Skeletal muscle cell (primary cell): ENCODE results near the gene CDON.

ENCODE experiments used
- DNase-seq: peaks from one replicate; pipeline ENCODE4 v3.0.0-alpha.2; 2010; ENCODE audit warnings: low read depth
- H3K4me3 ChIP-seq: 2 replicates; pipeline ENCODE4 v1.5.1; 2011; ENCODE audit warnings: low read depth, mild to moderate bottlenecking, control low read depth, low read length, moderate library complexity

CDON gene

DNA sequence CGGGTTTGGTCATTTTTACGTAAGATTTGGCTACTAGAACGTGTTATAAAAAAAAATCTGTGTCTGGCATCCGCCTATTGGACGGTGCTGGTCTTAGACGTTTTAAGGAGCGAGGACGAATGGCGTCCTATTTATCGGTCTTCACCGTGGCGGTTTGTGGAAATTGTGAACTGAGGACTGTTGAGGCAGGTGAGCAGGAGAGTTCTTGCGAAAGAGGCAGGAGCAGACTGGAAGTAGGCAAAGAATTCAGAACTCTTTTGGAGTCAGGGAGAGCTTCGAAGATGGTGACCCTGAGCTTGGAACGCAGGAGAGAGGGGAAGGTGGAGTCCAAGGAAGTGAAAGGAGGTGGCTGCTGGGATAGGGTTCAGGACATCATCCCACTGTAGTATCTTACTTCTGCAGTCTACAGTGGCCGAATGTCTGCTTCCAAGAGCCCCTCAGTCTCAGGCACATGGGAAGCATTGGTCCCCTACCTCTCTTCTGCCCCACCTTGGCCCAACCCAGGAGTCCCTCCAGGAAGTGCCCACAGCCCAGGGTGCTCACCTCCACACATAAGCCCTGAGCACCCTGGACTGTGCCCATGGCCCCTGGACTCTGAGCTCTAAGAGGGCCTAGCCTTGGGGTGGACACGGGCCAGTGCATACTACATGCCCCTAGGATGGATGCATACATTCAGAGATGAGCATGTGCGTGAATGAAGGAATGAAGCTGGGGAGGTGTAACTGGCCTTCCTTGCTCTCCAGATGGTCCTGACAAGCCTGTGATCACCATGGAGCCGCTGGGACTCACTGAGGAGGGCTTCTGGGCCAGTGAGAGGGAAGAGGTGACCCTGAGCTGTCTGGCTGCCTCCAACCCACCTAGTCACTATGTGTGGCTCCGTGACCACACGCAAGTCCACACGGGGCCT is 113.1 kb downstream of the CDON start:
- no peak for DNase-seq
- H3K4me3 ChIP-seq: no peak overlapping the region

DNA sequence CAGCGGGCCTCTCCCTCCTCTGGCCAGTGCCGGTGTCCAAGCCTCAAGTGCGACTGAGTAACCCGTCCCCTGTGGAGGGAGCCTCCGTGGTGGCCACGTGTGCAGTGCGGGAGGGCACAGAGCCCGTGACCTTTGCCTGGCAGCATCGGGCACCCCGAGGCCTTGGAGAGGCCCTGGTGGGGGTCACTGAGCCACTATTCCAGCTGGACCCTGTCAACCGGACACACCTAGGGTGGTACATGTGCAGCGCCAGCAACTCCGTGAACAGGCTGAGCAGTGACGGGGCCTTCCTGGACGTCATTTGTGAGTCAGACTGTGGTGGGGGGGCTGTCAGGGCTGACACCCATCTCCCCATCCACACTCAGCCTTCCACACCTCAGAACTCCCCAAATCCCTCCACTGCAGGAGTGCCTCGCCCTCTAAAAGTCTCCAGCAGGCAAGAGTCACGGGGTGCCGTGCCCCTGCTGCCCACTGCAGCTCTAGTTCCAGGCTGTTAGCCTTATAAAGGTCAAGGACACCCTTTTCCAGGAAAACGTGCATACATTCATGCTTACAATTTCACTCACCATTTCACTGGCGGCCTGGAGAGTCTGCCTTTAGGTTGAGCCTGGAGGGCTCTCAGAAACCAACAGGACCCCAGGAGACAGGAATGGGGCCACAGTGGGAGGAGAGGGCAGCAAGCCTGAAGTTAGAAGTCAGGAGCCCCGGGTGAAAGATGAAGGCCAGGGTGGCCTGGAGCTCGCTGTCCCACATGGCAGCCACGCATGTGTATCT is 114.2 kb downstream of the CDON start:
- no peak for DNase-seq
- no peak overlapping the region for H3K4me3 ChIP-seq

DNA sequence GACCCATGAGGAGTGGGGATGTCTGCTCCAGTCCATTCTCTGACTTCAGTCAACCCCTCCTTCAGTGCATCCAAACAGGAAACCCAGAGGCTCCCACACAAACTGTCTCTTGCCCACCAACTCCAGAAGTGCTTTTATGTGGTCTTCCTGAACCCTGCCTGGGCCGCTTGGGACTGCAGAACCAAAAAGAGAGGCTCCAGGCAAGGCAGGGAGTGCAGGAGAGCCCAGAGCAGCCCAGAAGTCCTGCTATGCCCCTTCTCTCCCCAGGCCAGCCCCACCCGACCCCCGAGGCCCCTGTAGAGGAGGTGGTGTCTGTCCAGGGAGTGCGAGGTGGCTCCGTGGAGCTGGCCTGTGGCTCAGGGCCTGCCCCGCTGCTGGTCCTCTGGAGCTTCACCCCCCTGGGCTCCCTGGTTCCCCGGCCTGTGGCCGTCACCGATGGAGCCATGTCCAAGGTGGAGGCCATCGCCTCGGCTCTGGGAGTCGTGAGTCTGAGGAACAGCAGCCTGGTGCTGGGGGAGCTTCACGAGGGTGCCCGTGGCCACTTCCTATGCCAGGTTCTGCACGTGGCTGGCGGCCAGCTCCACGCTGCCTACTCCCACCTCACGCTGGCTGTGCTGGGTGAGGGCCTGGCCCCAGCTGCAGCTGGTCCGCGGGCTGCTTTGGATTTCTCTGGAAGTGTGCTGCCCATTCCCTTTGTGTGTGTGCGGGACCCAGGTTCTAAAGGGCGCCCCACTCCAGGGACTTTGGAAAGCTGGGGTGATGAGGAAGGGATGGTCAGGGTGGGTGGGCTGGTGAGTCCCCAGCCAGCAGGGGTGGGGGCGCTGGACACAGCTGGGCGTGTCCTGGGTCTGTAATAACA is 115.0 kb downstream of the CDON start:
- DNase-seq: no peak
- H3K4me3 ChIP-seq: no peak overlapping the region

DNA sequence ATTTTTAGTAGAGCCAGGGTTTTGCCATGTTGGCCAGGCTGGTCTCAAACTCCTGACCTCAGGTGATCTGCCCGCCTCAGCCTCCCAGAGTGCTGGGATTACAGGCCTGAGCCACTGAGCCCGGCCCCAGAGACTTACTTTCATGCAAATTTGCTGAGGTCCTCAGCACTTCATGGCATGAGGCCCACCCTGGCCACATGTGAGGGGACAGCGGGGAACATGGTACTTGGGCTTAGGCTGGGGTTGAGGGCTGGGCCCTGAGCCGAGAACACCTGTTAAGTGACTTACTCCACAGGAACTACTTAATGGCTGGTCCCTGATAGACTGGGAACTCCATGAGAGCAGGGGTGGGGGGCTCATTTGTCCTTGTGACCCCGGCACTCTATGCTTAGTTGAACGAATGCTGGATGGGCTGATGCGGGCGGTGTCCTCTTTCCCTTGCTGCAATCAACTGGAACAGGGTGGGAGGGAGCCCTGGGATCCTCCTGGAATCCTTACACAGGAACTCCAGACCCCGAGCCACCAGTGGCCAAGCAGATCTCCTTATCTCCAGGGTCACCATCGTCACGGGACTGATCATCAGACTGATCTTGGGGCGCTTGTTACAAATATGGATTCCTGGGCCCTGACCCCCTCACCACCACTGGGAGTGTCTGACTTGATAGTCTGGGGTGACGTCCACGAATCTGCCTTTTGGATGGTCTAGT is 115.8 kb downstream of the CDON start:
- no peak overlapping the region for H3K4me3 ChIP-seq
- DNase-seq: no peak

DNA sequence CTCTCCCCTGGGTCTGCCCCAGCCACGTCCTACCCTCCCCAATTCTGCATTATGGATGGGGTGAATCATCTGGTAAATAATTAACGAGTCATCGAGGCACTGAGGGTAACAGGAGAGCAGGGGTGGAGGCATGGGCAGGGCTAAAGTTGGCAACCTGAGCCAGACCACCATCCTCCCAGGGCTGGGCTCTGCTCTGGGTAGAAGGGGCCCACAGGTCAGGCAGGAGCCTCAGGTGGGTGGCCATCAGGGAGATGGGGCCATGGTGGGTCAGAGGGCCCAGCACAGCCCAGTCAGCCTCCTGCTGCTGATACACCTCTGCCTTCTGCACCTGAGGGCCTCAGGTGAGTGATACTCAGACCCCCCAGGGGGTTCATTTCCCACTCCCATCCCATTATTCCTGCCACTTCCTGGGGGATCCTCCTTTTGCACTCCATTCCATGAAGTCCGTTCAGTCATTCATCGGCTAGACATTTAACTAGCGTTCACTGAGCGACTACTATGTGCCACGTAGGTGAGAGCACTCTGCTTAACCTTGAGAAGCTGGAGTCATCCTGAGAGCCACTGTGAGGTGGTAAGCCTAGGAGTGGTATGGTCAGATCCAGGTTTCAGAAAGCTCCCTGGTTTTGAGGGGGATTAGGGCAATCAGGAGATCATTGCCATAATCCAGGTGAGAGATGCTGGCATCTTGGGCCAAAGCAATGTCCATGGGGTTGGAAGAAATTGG is 116.7 kb downstream of the CDON start, which contains the start of gene VSIG10L2:
TSS of gene VSIG10L2 (plus strand) at position 248 of the 724 bp plus-strand sequence. CDS start at position 260, 12 bp downstream.
- DNase-seq: no peak
- H3K4me3 ChIP-seq: no peak within 1 kb of the TSS

DNA sequence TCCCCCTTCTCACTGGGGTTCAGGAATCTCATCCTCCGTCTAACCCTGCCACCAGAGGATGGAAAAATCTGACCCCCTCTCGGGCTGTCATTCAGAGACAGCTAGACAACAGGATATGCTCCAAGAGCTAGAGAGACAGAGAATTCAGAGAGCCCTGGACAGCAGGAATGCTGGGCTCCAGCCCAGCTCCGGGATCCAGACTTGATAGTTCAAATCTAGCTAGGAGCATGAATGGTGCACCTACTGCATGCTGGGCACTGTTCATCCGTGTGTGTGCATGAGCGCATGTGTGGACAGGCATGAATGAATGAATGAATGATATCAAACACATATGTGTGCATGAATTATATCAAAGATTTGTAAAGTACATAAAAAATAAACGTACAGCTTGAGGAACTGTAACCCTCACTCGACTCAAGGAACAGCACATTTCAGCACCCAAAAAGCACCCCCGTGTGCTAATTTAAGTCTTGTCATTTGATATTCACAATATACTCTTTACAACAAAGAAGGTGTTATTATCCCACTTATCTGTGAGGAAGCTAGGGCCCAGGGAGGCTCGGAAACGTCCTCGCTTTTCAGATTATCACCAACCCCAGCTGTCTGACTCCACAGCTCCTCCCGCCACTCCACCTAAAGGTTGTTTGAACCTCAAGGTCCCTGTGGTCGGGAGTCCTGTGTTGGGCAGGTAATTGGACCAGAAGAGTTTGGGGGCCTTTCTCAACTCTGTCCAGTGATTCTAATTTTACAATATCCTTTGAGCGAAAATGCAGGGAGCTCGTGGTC is 117.5 kb downstream of the CDON start:
- H3K4me3 ChIP-seq: no peak overlapping the region
- no peak for DNase-seq

DNA sequence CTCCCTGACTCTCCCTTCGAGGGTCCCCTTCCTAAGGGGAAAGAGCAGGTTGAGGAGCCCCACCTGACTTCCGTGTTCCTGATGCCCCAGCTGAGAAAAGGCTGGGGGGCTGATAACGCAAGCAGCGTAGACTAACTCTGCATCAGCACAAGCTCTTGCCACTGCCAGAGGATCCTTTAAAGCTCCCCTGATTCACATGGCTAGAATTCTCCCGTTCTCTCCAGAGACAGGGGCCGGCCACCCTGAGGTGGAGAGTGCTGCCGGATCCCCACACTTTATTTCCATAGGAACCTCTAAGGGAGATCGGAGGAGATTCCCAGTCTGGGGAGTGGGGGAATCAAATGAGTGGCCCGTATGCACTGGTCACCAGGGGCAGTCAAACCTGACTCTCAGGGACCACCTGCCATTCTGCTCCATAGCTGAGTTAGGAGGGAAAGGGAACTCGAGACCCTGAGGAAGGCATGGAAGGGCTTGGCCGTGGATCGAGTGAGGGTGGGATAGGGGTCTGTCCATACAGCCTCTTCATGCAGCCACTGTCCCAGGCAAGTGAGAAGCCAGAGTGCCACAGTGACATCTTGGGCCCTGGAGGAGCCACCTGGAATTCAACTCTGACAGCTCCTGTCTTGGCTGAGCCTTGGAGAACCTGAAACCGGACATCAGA is 118.2 kb downstream of the CDON start:
- DNase-seq: no peak
- H3K4me3 ChIP-seq: no peak overlapping the region

DNA sequence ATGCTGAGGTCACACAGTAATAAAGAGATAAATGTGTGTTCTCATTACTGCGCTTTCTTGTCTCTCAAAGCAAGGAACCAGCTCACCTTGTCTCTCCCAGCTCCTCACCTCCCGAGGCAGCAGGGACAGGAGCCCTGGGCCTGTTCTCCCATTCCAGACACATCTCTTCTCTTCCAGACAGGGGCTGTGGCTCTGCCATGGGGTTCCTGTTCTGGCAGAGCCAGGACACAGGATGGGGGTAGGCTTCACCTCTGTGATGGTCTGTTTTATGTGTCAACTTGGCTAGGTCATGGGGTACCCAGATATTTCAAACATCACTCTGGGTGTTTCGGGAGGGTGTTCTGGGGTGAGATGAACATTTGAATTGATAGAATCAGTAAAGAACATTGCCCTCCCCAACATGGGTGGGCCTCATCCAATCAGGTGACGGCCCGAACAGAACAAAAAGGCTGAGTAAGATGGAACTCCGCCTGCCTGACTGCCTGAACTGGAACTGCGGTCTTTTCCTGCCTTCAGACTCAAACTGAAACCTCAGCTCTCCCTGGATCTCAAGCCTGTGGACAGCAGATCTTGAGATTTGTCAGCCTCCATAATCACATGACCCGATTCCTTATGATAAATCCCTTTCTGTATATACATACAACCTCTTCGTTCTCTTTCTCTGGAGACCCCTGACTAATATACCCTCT is 118.9 kb downstream of the CDON start:
- no peak for DNase-seq
- no peak overlapping the region for H3K4me3 ChIP-seq

DNA sequence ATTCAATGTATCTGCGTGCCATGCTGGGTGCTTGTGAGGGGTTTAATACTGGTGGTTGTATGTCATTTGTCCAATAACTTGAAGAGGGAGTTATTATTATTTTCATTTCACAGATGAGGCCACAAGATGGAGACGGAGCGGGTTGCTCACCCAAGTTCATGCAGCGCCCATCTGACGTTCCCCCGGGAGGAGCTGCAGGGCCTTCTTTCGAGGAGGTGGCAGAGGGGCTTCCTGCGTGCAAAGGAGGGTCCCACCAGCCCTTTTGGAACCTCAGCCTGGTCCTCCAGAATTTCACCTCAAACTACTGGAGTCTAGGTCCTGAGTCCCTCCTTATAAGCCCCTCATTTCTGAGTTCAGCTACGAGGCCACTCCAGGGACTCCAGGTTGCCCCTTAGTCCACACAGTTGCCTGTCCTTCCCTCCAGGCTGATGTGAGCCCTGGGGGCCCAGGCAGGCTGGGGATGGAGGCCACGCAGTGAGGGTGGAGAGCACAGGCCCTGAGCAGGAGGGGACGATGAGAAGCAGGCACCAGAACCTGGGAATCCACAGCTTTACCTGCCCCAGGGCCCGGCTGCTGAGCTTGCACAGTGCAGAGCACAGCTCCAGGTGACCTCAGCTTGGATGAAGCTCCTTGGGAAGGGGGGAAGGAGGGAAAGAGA is 119.8 kb downstream of the CDON start:
- H3K4me3 ChIP-seq: no peak overlapping the region

DNA sequence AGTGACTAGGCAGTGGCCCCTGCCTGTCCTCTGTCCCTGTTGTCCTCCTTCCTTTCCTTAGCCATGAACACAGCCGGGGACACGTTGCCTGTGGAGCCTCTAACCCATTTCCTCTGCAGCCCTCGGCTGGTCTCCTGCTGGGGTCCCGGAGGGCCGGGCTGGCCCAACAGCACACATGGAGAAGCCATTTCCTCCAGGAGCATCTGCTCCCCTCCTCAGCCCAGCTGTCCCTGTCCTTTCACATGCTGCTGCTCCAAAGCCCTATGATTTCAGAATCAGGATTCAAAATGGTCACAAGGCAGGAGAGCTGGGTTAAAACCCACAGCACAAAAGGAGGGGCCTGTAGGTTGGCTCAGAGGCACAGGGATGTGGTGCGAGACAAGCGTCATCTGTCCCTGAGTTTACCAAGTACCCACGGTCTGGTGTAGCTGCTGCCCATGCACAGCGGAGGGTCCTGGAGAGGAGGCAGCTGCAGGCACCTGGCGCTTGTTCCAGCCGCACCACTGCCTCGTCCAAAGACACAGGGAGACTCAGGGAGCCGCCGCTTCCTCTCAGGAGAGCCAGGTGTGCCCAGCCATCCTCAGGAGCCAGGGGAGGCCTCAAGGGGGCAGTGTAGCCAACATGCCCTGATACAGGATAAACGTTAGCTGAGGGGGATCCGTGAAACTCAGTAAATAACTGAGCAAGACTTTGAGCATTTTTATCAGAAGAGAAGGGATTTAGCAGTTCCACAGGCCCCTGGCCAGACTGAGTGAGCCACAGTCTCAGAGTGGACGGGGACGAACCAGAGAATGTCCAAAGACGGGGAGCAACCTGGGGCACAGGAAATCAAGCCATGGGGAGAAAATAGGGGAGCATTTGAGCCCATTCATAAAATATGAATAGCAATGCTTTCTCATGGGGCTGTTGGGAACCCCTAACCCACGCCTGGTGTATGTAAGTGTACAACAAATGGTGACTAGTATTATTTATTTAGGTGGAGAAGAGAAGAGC is 120.8 kb downstream of the CDON start:
- no peak overlapping the region for H3K4me3 ChIP-seq
- peak; percentile 20 for DNase-seq

More for the DNA sequence above, 119.8 kb downstream of the CDON start:
- no peak for DNase-seq

DNA sequence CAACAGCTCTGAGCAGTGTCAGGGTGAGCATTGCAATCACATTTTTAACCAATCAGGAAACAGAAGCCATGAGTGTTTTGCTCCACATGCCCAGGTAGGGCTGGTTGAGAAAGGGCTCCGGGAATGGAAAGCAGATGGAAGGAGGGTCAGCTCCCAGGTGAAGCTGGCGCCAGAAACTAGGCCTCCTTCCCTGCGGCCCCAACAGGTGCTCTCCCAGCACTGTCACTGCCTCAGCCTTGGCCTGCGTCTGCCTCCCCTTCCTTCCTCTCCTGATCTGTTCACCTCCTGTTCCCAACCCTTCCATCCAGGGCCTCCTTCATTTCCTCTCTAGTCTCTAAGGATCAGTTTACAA is 121.4 kb downstream of the CDON start:
- no peak for DNase-seq
- H3K4me3 ChIP-seq: no peak overlapping the region

DNA sequence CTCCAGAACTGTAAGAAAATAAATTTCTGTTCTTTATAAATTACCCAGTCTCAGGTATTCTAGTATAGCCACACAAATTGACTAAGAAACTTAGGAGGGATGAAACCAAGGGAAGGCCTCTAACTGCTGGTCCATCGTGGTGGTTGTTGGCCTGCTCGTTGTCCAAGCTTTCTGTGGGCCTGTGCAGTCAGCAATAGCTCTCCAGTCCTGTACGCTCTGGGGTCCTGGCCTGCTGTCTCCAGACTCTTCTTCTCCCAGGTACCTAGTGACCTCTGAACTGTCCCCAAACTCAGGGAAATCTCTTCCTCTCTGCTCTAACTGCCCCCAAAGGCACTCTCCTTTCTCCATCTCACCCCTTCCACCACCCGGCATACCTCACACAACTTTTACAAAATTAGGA is 122.5 kb downstream of the CDON start:
- H3K4me3 ChIP-seq: no peak overlapping the region
- no peak for DNase-seq

DNA sequence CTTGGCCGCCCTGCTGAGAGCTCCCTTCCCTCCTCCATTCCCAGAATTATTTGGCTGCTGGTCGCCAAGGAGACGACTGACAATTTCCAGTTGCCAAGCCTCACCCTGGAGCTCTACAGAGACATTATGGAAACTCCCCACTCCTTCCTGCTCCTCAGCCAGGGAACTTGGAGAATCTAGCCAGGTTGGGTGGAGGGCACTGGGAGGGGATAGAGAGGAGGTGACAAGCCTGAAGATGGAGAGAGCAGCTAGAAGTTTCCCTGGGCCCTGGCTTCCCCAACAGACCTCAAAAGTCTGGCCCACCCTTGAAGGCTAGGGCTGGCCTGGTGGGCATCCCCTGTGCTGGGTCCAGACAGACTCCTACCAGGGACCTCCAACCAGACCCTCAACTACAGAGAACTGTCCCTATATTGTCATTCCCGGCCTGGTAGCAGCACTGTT is 123.6 kb downstream of the CDON start:
- no peak for DNase-seq
- H3K4me3 ChIP-seq: no peak overlapping the region

DNA sequence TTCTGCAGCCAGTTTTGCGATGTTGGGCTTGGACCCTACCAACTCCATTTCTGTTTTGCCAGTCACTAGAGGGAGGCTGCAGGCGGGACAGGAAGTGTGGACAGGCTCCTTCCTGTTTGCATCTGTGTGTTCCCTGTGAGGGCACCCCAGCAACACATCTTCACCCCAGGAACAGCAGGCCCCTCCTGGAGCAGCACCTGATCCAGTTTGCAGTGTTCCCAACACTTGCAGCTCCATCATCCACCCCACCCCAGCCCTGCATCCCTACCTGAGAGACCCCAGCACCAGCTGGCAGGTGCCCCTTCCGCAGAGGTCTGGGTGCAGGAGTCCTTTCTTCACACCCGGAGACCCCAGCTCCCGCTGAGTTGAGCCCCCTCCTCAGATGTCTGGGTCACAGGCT is 124.2 kb downstream of the CDON start:
- no peak for DNase-seq

DNA sequence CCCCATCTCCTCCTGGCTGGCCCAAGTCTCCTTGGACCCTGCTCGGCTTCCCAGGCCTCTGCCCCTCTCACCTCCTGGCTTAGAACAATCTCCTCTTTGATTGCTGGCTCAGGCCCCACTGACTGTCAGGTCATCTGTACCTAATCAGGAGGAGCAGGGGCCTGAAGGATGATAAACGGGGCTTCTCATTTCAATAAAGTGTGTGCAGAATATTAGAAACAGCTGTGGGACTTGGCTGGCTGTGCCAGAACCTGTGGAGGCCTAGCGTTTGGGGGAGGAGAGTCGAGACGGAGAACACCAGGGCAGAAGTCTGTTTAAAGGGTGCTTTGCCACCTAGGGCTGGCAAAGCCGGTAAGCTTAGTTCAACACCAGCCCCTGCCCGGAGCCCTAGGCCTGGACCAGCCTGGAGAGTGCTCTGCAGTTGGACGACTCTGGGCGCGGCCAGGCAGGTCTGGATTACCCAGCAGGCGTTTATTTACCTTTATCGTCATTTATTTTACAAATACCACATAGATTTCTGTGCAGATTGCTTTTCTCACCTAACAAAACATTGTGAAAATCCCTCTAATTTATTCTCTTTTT is 127.0 kb downstream of the CDON start:
- DNase-seq: no peak
- no peak overlapping the region for H3K4me3 ChIP-seq

More for the DNA sequence above, 124.2 kb downstream of the CDON start:
- no peak overlapping the region for H3K4me3 ChIP-seq
